LNCaP clone FGC (cell line): ENCODE measurements around the gene ISOC2.

ENCODE experiments used
- DNase-seq: peaks from one replicate; pipeline ENCODE4 v3.0.0-alpha.2; 2011; ENCODE audit warnings: low read depth
- H3K4me3 ChIP-seq: 2 replicates; pipeline ENCODE4 v1.5.1; 2011; ENCODE audit warnings: mild to moderate bottlenecking, low read depth, low read length, control low read depth
- TF ChIP-seq, protein P1 (sequence below): IDR thresholded peaks from 2 replicates; pipeline ENCODE4 v1.5.1; 2012; ENCODE audit warnings: mild to moderate bottlenecking; ENCODE audit not compliant: control insufficient read depth, insufficient read depth; ENCODE audit errors: extremely low read depth

Gene ISOC2

GRCh38 chr19:55493645-55494171 lies 32.3 kb upstream of the ISOC2 start:
- no peak for DNase-seq
- TF ChIP-seq, protein P1, sequence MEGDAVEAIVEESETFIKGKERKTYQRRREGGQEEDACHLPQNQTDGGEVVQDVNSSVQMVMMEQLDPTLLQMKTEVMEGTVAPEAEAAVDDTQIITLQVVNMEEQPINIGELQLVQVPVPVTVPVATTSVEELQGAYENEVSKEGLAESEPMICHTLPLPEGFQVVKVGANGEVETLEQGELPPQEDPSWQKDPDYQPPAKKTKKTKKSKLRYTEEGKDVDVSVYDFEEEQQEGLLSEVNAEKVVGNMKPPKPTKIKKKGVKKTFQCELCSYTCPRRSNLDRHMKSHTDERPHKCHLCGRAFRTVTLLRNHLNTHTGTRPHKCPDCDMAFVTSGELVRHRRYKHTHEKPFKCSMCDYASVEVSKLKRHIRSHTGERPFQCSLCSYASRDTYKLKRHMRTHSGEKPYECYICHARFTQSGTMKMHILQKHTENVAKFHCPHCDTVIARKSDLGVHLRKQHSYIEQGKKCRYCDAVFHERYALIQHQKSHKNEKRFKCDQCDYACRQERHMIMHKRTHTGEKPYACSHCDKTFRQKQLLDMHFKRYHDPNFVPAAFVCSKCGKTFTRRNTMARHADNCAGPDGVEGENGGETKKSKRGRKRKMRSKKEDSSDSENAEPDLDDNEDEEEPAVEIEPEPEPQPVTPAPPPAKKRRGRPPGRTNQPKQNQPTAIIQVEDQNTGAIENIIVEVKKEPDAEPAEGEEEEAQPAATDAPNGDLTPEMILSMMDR = no peak
- no peak overlapping the region for H3K4me3 ChIP-seq

- DNase-seq = no peak
- TF ChIP-seq, protein P1 = no peak
- no peak overlapping the region for H3K4me3 ChIP-seq
Observed at GRCh38 chr19:55493052-55493644, 31.7 kb upstream of the ISOC2 start.

DNA sequence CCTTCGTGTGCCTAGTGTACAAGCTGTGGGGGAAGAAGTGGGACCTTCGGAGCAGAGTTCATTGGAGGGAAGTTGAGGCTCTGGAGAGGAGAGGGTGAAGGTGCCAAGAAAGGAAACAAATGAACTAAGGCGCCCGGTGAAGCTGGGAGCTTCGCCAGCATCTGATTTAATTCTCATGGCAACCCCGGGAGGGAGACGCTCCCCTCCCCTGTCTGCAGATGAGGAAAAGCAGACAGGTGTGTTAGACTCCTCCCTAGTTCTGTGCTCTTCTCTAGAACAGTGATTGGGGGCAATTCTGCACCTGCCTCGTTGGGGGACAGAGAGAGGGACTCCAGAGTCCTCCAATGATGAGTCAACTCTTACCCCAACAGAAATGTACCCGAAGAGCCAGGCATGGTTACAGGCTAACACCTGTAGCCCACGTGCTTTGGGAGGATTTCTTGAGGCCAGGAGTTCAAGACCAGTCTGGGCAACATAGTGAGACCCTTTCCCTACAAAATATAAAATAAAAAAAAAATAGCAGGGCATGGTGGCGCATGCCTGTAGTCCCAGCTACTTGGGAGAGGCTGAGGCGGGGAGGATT lies 31.0 kb upstream of the ISOC2 start:
- H3K4me3 ChIP-seq = no peak overlapping the region
- TF ChIP-seq, protein P1 = no peak
- peak; percentile 30 for DNase-seq

DNA sequence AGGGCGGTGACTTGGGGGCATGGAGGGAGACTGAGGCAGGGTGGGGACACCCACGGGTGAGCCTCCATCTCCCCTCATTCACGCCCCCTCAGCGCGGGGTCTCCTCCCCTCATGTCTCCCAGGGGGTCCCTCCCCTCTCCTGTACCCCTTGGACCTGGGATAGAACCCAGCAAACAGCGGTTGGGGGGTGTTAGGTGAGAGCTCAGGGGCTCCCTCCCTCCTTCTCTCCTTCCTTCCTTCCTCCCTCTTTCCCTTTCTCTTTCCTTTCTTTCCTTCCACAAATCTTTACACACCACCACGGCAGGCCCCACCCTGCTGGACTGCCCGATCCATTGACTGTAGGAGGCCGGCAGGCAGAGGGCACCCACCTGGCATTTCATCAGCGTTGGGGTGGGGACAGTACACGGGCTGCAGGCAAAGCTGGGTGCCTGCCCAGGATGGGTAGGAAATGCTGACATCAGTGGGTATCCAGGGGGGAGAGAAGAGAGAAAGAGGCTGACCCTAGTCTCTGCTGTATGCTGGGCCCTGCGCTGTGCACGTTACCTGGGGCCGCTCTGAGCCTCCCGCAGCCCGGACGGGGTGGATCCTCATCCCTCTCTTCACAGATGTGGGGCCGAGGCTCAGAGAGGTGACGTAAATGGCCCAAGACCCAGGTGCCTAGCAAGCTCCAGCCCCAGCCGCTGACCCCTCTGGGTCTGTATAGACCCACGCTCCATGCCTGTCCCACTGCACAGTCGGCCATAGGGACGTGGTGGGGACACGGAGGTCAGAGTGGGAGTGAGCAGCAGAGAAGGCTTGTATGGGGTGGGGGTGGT lies 30.3 kb upstream of the ISOC2 start:
- TF ChIP-seq, protein P1 = no peak
- no peak for DNase-seq
- no peak overlapping the region for H3K4me3 ChIP-seq

DNA sequence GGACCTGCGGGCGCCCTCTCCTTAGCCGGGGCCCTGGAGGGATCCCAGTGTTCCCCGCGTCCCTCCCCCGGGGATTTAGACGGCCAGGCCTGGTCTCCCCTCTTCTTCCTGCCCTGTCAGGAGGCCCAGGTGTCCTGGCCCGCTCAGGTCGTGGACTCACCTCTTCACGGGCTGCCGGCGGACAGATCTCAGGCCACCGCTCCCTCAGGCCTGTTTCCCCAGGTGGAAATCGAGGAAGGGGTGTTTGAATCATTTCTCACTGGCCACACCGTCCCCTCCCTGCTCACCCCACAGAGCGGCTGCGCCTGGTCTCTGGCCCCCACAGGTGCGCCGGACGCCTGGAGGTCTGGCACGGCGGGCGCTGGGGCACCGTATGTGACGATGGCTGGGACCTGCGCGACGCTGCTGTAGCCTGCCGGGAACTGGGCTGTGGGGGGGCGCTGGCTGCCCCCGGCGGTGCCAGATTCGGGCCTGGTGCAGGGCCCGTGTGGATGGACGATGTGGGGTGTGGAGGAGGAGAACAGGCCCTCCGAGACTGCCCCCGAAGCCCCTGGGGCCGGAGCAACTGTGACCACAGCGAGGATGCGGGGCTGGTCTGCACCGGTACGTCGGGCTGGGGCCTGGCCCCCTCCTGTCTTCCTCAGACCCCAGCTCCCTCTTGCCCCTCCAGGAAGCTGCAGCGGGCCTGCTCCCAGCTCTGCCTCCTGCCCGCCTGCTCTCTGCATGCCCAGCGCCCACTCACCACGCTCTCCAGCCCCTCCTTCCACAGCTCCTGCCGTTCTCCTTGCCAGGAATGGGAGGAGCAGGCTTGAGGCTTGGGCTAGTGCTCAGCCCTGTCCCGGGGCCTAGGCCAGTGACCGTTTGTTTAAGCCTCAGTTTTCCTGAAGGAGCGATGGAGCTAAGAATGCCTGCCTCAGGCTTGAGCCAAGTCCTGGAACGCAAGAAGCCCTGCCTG lies 29.3 kb upstream of the ISOC2 start:
- TF ChIP-seq, protein P1 = no peak
- no peak for DNase-seq
- no peak overlapping the region for H3K4me3 ChIP-seq
